Urinary bladder (tissue), 4 donors: ENCODE measurements around the gene TBXAS1. TPM values are rescaled to one million over a fixed set of nuclear protein-coding genes. Genes with fewer than 3 reads are reported as not detected.

ENCODE experiments used
- DNase-seq: peaks from one replicate; pipeline ENCODE4 v3.0.0-alpha.2; 2015; ENCODE audit errors: extremely low spot score
- H3K27ac ChIP-seq: one replicate; pipeline ENCODE4 v1.5.1; 2013; ENCODE audit warnings: low read depth, mild to moderate bottlenecking, moderate library complexity
- H3K36me3 ChIP-seq: one replicate; pipeline ENCODE4 v1.6.1; 2013; ENCODE audit warnings: mild to moderate bottlenecking, moderate library complexity; ENCODE audit not compliant: insufficient read depth
- H3K4me1 ChIP-seq: one replicate; pipeline ENCODE4 v1.6.1; 2013; ENCODE audit warnings: mild to moderate bottlenecking, moderate library complexity; ENCODE audit not compliant: insufficient read depth
- H3K4me3 ChIP-seq: one replicate; pipeline ENCODE4 v1.5.1; 2013; ENCODE audit warnings: low read depth, low read length
- WGBS: extraction: QIAGEN DNeasy Blood & Tissue Kit; methylation state at CpG from one replicate; pipeline ENCODE4 v1.1.7; 2013; 5-methylcytosine and 5-hydroxymethylcytosine counted together
- polyA plus RNA-seq: library from polyadenylated mRNA; stranded (reverse); fragments of 200-250 nt; gene quantifications from one replicate; pipeline ENCODE4 v1.2.3, GENCODE V29; 2013
- total RNA-seq: library from RNA; depleted of rRNA; stranded (reverse); fragments of >200 nt; gene quantifications from one replicate; pipeline ENCODE4 v1.2.3, GENCODE V29; 2014
- donor health status: healthy with polysubstance abuse.
- donor health status: healthy.

TBXAS1 gene
- total RNA-seq (8.6 TPM), polyA plus RNA-seq (12.2 TPM)

GRCh38 chr7:139829025-139829774 lies at the start of gene TBXAS1:
Gene TBXAS1, plus strand, starts transcription at chr7:139829264. Its CDS starts 127 bp downstream, at chr7:139829391.
- WGBS, result 86% methylated on average over 10 of the region's 10 CpGs
- H3K4me3 ChIP-seq, result no peak within 1 kb of the TSS
- no peaks in the 10 kb centered on the region for H3K4me1 ChIP-seq
- no peaks in the 10 kb centered on the region for H3K36me3 ChIP-seq
- H3K27ac ChIP-seq, result no peak within 1 kb of the TSS
- DNase-seq, result no peak

- Histone ChIP-seq H3K4me1 (peaks cover 2% of the 10 kb centered on the region), H3K4me3 (no peak overlapping the region), H3K27ac (no peak overlapping the region), H3K36me3 (no peaks in the 10 kb centered on the region)
- WGBS, result 91% methylated on average over 3 of the region's 3 CpGs
- no peak for DNase-seq
Observed at GRCh38 chr7:139782932-139783331, 46.1 kb upstream of the TBXAS1 start.

GRCh38 chr7:139783647-139784385 lies 45.2 kb upstream of the TBXAS1 start:
- DNase-seq, result no peak
- H3K4me3 ChIP-seq, result no peak overlapping the region
- 65% methylated on average over 3 of the region's 3 CpGs for WGBS

GRCh38 chr7:139784648-139785047 lies 44.4 kb upstream of the TBXAS1 start:
- 84% methylated on average over 3 of the region's 3 CpGs for WGBS
- no peaks in the 10 kb centered on the region for H3K36me3 ChIP-seq
- no peak overlapping the region for H3K4me3 ChIP-seq
- H3K27ac ChIP-seq, result no peak overlapping the region
- DNase-seq, result no peak
- H3K4me1 ChIP-seq, result no peaks in the 10 kb centered on the region

More at GRCh38 chr7:139783647-139784385, 45.2 kb upstream of the TBXAS1 start:
- Histone ChIP-seq H3K27ac (no peak overlapping the region), H3K36me3 (no peaks in the 10 kb centered on the region), H3K4me1 (no peaks in the 10 kb centered on the region)

GRCh38 chr7:139791316-139791715 lies 37.7 kb upstream of the TBXAS1 start:
- H3K4me1 ChIP-seq, result no peaks in the 10 kb centered on the region
- WGBS, result 90% methylated on average over 7 of the region's 7 CpGs
- no peaks in the 10 kb centered on the region for H3K36me3 ChIP-seq
- H3K4me3 ChIP-seq, result no peak overlapping the region
- DNase-seq, result no peak
- H3K27ac ChIP-seq, result no peak overlapping the region

GRCh38 chr7:139797607-139798006 lies 31.5 kb upstream of the TBXAS1 start:
- 81% methylated on average over 2 of the region's 2 CpGs for WGBS
- no peaks in the 10 kb centered on the region for H3K4me1 ChIP-seq
- H3K27ac ChIP-seq, result no peak overlapping the region
- no peaks in the 10 kb centered on the region for H3K36me3 ChIP-seq
- no peak for DNase-seq
- H3K4me3 ChIP-seq, result no peak overlapping the region

GRCh38 chr7:139798221-139798620 lies 30.8 kb upstream of the TBXAS1 start:
- Histone ChIP-seq H3K4me3 (no peak overlapping the region), H3K36me3 (no peaks in the 10 kb centered on the region), H3K27ac (no peak overlapping the region), H3K4me1 (no peaks in the 10 kb centered on the region)
- WGBS, result 60% methylated on average over 10 of the region's 10 CpGs
- DNase-seq, result no peak

- Histone ChIP-seq H3K36me3 (no peaks in the 10 kb centered on the region), H3K4me3 (no peak overlapping the region), H3K27ac (no peak overlapping the region), H3K4me1 (no peaks in the 10 kb centered on the region)
- DNase-seq, result no peak
- 68% methylated on average over 4 of the region's 4 CpGs for WGBS
Observed at GRCh38 chr7:139798892-139799291, 30.2 kb upstream of the TBXAS1 start.

GRCh38 chr7:139799586-139799985 lies 29.5 kb upstream of the TBXAS1 start:
- H3K36me3 ChIP-seq, result no peaks in the 10 kb centered on the region
- no peak overlapping the region for H3K4me3 ChIP-seq
- no peak for DNase-seq
- no peak overlapping the region for H3K27ac ChIP-seq
- 65% methylated on average over 2 of the region's 2 CpGs for WGBS
- H3K4me1 ChIP-seq, result no peaks in the 10 kb centered on the region

GRCh38 chr7:139804571-139804970 lies 24.5 kb upstream of the TBXAS1 start:
- H3K36me3 ChIP-seq, result no peaks in the 10 kb centered on the region
- WGBS, result 90% methylated on average over 1 of the region's 1 CpG
- no peaks in the 10 kb centered on the region for H3K4me1 ChIP-seq
- H3K27ac ChIP-seq, result no peak overlapping the region
- no peak overlapping the region for H3K4me3 ChIP-seq
- no peak for DNase-seq

GRCh38 chr7:139807009-139807408 lies 22.1 kb upstream of the TBXAS1 start:
- Histone ChIP-seq H3K4me3 (no peak overlapping the region), H3K4me1 (no peaks in the 10 kb centered on the region), H3K27ac (no peak overlapping the region), H3K36me3 (no peaks in the 10 kb centered on the region)
- WGBS, result 86% methylated on average over 3 of the region's 3 CpGs
- DNase-seq, result no peak

- DNase-seq, result no peak
- 89% methylated on average over 3 of the region's 3 CpGs for WGBS
- no peaks in the 10 kb centered on the region for H3K36me3 ChIP-seq
- H3K4me1 ChIP-seq, result no peaks in the 10 kb centered on the region
- no peak overlapping the region for H3K27ac ChIP-seq
- no peak overlapping the region for H3K4me3 ChIP-seq
Observed at GRCh38 chr7:139808427-139808826, 20.6 kb upstream of the TBXAS1 start.

GRCh38 chr7:139808846-139809442 lies 20.1 kb upstream of the TBXAS1 start:
- H3K4me3 ChIP-seq, result no peak overlapping the region
- no peaks in the 10 kb centered on the region for H3K36me3 ChIP-seq
- H3K27ac ChIP-seq, result no peak overlapping the region
- DNase-seq, result no peak
- no peaks in the 10 kb centered on the region for H3K4me1 ChIP-seq

GRCh38 chr7:139811066-139811465 lies 18.0 kb upstream of the TBXAS1 start:
- DNase-seq, result no peak
- H3K4me3 ChIP-seq, result no peak overlapping the region
- 63% methylated on average over 2 of the region's 2 CpGs for WGBS
- no peak overlapping the region for H3K27ac ChIP-seq
- no peaks in the 10 kb centered on the region for H3K4me1 ChIP-seq
- H3K36me3 ChIP-seq, result no peaks in the 10 kb centered on the region
